Measurements from ENCODE around the gene ZNF558.

The ZNF558 gene

DNA sequence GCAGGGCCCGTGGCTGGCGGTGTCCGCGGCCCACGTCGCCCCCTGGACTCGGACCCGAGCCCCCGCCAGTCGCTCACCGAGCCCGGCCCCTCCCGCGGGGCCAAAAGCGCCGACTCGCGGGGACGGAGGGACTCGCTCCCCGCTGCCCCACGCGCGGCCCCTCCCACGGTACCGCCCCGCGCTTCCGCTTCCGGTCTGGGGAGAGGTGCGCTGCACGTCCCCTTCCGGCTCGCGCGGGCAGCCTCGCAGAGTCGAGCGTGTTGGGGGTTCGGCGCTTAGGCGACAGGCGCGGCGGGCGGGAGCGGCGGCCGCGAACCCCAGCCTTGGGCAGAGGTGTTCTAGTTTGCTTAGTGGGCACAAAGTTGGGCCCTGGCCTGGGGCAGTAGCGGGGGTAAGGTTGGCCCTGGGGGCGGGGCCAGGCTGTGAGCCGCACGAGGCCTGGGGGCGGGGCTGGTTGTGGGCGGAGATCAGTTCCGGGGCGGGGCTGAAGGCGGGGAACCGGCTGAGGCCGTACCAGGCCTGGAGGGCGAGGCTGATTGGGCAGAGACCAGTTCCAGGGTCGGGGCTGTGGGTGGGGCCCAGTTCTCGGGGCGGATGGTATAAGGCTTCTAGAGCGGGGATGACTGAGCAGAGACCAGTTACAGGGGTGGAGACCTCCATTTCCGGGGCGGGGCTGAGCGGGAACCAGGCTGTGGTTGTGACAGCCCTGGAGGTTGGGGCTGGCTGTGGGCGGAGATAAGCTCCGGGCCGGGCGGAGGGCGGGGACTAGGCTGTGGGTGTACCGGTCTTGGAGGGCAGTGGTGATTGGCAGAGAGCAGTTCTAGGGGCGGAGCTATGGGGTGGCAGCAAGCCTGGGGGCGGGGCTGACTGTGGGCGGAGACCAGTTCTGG is at the start of gene ZNF558, which contains the start of gene MBD3L1:
Gene ZNF558 (minus strand): TSS at position 173 of the 890 bp plus-strand sequence. CDS start 9,645 bp downstream, outside the sequence.
Gene MBD3L1 (plus strand): TSS at position 246 of the 890 bp plus-strand sequence. CDS start 10,302 bp downstream, outside the sequence.
- peak; percentile 98 to 99 for DNase-seq (ENCODE audit: low read depth in 2 of 2)

DNA sequence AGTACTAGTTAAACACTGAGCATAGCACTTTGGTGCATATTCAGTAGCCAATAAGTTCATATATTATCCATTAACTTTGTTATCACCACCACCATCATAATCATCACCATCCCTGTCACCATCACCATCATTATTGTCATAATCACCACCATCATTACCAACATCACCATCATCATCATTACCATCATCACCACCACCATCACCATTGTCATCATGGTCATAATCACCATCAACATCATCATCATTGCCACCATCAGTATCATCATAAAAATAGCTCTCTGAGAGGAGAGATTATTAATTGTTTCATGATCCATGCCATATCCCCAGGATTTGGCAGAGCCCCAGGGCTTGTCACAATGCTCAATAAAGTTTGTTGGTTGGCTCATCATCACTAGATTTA is 49.4 kb upstream of the ZNF558 start:
- DNase-seq (ENCODE audit: low read depth in 2 of 2) = no peak

DNA sequence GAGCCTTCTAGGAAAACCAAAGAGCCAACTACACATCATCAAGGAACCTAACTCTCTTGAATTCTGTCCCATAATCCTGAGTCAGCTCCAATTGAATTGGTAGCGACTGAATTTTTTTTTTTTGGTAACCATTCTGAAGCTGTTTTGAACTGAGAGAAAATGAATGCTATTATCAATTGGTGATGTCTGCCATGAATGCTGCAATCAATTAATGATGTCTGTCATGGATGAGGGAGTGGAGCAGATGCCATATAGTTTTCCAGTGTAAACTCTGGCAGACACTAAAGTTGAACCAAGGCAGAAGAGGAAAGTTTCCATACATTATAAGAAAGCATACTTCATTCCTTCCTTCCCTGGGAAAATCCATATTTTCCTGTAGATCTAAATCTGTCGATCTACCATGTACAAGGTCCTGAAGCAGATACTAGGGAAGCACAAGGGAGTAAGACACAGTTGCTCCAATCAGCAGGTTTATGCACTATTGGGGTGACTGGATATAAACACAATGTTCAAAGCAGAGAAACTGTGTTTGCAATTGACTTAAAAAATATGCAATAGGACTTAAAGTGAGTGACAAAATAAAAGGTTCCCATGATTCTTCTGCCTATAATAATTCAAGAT is 48.9 kb upstream of the ZNF558 start:
- DNase-seq (ENCODE audit: low read depth in 2 of 2) = no peak

DNA sequence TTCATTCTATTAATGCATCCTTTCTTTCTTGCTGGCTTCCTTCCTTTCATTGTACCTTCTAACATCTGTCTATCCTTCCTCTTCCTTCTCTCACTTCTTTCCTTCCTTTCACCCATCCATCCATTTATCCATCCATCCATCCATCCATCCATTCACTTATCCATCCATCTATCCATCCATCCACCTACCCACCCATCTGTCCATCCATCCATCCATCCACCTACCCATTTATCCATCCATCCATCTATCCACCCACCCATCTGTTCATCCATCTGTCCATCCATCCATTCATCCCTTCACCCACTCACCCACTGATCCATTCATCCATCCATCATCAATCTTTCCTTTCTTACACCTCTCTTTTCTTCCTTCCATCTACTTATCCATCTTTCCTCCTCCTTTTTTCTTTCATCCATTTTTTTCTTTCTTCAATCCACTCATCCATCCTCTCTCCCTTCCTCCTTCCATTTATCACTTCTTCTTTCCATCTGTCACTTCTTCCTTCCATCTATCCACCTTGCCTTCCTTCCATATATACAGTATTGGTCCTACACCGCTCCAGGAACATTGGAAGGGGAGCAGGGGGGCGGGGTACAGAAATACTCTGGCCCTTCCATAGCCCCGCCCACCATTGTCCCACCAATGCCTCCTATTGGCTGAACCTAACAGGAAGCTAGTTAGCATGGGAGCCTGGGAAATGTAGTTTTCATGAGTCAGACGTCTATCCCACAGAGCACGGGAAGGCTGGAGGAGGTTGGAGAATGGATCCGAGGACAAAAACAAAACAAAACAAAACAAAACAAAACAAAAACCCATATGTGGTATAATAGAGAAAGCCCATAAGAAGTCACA is 46.0 kb upstream of the ZNF558 start:
- DNase-seq (ENCODE audit: low read depth in 2 of 2) = no peak

DNA sequence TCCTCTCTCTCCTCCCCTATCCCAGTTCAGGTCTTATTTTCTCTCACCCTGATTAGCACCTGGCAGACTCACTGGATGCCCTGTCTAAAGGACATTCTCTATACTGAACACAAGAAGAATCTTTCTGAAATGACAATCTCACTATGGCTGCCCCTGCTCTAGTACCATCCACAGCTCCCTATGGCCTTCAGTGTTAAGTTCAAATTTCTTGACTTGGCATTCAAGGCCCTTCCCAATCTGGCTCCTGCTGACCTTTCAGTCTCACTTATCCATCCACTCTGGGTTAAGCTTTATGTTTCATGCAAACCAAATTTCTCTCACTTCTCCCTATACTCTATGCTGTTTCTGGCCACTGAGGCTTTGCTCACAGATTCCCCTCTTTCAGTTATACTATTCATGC is 34.2 kb upstream of the ZNF558 start:
- no peak for DNase-seq (ENCODE audit: low read depth in 2 of 2)

DNA sequence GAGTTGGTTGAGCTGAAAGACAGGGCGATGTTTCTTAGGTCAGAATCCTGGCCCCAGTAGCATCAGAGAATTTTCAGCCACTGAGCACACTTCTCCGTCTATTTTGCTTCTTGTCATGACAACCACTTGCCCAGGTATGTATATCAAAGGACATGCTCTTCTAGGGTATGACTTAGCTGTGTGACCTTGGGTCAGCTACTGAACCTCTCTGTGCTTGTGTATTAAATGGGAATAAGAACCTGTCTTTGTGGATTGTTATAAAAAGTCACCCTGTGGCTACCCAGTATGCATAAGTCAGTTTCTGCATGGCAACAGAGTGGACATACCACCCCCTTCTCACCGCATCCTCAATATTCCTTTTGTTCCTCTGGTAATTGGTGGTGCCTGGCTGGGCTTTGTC is 26.2 kb upstream of the ZNF558 start:
- DNase-seq (ENCODE audit: low read depth in 2 of 2) = no peak

DNA sequence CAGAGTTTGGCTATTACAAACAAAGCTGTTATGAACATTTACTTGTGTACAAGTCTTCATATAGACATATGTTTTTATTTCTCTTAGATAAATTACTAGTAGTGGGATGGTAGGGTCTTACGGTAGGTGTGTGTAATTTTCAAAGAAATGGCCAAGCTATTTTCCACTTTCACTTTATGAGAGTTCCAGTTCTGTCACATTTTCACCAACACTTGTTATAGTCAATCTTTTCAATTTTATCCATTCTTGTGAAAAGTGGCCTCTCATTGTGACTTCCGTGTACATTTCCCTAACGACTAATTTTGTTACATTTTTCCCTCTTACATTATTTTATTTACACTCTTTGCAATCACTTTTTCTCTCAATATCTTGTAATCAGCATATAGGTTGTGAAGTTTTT is 18.4 kb upstream of the ZNF558 start:
- no peak for DNase-seq (ENCODE audit: low read depth in 2 of 2)

DNA sequence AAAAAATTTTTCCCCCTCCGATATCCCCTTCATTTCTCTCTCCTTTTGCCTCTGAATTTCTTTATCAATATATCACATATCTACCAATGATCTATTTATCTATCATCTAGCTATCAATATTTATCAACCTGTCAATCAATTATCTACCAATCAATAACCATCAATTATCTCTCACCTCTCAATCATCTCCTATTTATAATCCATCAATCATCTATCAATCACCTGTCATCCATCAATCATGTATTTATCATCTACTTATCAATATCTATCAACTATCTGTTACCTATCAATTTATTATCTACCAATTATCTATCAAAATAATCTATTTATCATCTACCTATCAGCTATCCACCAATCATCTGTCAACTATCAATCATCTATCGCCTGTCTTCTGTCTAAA is 17.1 kb upstream of the ZNF558 start:
- DNase-seq (ENCODE audit: low read depth in 2 of 2) = no peak

DNA sequence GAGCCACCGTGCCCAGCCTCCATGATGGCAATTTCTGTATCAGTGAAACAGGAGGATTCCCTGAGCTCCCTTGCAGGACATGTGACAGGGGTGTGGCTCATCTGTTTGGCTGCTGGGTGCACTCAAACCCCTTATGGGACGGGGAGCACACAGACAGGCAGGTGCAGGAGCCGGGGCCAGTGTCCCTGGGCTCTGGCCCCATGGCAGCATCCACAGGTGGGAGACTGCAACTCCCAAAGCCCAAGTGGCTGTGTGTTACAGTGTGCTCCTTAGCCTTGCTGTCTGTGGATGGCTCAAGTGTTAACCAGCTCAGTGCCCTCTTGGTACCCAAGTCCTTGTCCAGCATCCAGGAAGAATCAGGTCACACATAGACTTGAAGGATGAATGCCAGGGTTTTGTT is 14.7 kb upstream of the ZNF558 start:
- no peak for DNase-seq (ENCODE audit: low read depth in 2 of 2)

DNA sequence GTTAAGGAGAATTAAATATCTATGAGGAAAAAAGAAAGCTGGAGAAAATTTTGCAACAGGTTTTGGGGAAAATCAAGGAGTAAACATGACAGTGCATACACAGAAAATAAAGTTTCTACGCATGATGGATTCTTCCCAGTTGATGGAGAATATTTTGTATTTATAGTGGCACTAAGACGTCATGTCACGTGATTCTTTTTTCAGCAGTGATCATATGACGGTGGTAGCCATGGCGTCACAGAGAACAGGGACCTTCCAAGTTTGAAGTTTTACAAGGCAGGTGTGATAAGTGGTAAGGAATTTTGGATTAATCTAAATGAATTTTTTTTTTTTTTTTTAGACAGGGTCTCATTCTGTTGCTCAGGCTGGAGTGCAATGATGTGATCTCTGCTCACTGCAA is 8.6 kb upstream of the ZNF558 start:
- DNase-seq (ENCODE audit: low read depth in 2 of 2) = no peak

DNA sequence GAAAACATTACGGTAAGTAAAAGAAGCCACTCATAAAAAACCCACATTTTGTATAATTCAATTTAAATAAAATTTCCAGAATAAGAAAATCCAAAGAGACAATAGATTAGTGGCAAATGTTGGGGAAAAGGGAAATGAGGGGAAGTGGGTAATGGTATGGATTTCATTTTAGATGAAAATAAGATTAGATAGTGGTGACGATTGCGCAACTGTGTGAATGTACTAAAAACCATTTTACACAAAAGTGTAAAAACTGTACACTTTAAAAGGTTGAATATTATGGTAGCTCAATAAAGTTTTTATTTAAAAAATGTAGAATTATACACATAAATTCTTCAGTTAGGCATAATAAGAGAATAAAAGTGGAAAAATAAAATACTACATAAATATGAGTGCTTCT is 3.8 kb upstream of the ZNF558 start:
- DNase-seq (ENCODE audit: low read depth in 2 of 2) = no peak

DNA sequence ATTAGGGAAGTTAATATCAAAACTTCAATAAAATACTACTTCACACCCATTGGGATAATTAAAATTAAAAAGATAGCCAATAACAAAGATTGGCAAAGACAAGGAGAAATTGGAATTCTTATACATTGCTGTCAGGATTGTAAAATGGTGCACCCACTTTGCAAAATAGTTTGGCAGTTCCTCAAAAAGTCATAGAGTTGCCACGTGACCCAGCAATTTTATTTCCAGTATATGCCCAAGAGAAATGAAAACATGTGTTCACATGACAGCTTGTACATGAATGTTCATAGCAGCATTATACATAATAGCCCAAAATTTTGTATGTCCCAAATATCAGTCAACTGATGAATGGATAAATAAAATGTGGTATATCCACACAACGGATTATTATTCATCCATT is 3.3 kb upstream of the ZNF558 start:
- no peak for DNase-seq (ENCODE audit: low read depth in 2 of 2)

DNA sequence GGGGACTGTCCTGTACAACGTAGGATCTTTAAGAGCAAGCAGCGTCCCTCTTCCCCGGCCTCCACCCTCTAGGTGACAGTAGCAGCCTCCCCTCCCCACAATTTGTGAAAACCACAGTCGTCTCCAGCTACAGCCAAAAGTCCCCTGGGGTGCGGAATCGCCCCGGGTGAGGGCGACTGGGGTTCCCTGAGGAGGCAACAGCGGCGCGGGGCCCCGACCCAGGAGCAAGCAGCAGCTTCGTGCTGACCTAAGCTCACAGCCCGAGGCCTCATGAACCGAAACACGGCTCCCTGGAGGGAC is 322 bp downstream of the ZNF558 start:
- no peak for DNase-seq (ENCODE audit: low read depth in 2 of 2)

DNA sequence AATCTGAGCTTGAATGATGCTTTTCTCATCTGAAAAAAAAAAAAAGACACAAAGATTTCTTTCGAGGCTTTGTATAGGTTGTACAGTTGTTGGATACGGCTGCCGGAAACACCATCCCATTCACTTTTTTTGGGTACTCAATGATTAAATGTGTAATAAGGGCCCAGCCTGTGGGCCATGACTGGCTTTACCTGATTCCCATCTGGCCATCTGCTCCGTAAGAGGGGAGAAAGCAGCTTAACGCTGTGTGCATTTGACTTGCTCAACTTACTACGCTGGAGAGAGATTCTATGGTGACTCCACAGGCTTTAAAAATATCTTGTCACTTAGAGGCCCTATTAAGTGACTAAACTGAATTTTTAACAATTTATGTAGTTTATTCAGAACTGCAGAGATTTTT is 731 bp downstream of the ZNF558 start:
- no peak for DNase-seq (ENCODE audit: low read depth in 2 of 2)

DNA sequence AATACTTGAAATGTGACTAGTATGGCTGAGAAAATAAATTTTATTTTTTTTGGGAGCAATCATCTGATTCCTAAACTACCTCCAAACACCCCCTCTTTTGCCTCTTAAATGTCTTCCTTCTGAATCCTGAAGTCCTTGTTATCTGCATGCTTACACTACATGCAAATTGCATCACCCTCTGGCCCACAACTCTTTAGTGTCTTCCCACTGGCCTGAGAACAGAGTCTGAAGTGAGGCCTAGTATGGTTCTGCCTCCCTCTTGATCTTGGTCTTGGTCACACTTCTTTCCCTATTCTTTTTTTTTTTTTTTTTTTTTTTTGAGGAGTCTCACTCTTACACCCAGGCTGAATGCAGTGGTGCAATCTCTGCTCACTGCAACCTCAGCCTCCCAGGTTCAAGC is 4.8 kb downstream of the ZNF558 start:
- no peak for DNase-seq (ENCODE audit: low read depth in 2 of 2)

DNA sequence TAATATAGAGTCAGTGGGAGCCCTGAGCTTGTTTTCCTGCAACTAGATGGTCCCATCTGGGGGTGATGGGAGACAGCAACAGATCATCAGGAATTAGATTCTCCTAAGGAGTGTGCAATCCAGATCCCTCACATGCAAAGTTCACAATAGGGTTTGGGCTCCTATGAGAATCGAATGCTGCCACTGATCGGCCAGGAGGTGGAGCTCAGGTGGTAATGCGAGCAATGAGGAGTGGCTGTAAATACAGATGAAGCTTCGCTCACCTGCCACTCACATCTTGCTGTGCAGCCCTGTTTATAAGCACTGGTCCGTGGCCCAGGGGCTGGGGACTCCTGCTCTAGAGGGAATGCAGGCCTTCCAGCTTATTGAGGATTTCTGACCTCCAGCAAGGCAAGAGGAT is 5.7 kb downstream of the ZNF558 start:
- DNase-seq (ENCODE audit: low read depth in 2 of 2) = no peak

DNA sequence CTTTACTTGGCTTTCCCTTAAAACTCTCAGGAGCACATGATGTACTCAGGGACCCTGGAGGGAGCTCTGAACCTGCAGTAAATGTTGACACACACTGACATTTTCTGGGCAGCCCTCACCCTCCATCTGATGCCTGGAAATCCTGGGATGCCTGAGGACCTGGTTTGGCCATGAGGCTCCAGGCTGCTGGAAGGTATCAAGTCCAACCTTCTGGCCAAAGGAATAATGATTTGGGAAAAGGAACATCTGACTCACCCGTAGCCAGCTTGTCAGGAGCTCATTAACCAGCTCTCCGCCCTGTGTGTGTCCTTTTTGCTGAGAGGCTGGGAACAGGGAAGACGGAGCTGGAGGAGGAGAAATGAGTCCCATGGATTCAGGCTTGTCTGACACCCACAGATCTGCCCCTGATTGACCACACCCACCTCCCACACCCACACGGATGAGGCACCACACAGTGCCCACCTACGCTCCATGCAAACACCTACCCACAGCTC is 10.3 kb downstream of the ZNF558 start:
- no peak for DNase-seq (ENCODE audit: low read depth in 2 of 2)

DNA sequence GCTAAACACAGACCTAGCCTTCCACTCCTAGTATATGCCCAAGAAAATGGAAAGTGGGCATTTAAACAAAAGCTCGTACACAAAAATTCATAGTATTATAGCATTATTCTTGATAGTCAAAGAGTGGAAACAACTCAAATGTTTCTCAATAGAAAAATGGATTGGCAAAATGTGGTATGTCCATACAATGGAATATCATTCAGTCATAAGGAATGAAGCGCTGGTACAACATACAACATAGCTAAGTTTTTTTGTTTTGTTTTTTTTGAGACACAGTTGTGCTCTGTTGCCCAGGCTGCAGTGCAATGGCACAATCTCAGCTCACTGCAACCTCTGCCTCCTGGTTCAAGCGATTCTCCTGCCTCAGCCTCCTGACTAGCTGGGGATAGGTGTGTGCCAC is 11.9 kb downstream of the ZNF558 start:
- no peak for DNase-seq (ENCODE audit: low read depth in 2 of 2)

DNA sequence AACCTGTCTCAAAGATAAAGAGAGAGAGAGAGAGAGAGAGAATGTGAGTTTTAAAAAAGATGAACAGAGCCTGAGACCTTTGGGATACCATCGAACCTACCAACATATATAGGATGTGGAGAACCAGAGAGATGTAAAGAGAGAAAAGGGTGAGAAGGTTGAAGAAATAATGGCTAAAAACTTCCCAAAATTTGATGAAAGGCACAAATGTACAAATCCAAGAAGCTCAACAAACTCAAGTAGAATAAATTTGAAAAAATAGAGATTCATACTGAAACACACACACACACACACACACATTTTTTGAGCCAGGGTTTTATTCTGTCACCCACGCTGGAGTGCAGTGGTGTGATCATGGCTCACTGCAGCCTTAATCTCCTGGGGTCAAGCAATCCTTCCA is 16.3 kb downstream of the ZNF558 start:
- no peak for DNase-seq (ENCODE audit: low read depth in 2 of 2)

DNA sequence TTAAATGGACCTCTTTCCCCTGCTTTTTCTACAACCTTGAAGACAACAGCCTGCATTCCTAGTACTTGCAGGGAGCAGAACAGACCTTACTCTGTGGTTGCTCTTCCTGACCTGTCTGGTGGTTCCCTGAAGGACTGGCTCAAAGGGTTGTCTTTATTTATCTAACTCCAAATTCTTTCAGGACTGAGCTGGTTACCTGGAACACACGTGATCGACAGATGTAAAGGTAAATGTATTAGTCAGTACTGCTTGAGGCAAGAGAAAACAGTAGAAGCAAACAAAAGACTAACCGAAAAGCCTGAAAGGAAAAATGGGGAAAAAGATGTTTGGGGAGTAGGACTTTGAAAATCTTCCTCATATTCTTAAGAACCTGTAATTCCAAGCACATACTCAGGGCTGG is 17.9 kb downstream of the ZNF558 start:
- DNase-seq (ENCODE audit: low read depth in 2 of 2) = no peak

DNA sequence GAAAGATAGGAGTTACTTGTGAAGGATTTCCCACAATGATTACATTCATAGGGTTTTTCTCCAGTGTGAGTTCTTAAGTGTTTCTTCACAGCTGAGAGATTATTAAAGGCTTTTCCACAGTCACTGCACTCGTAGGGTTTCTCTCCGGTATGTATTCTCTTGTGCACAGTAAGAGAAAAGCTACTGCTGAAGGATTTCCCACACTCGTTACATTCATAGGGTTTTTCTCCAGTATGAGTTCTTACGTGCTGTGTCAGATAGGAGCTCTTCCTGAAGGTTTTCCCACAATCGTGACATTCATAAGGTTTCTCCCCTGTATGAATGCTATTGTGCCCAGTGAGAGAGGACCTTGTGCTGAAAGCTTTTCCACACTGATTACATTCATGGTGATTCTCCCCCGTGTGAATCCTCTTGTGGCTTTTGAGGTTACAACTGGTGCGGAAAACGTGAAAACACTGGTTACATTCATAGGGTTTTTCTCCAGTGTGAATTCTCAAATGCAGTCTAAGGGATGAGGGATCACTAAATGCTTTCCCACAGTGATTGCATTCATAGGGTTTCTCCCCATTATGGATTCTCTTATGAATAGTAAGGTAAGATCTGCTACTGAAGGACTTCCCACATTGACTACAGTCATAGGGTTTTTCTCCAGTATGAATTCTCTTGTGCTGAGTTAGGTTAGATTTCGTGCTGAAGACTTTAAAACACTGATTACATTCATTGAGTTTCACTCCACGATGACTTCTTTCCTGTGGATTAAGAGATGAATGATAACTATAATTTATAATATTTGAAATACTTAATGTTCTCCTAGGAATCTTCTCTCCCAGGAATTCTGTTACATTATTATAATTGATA is 20.6 kb downstream of the ZNF558 start:
- DNase-seq (ENCODE audit: low read depth in 2 of 2) = no peak
